Smooth muscle cell (in vitro differentiated cells): Measurements from ENCODE around the gene TEKTIP1. TPM values are rescaled to one million over a fixed set of nuclear protein-coding genes. Genes with fewer than 3 reads are reported as not detected.

Source experiments
- DNase-seq: peaks from one replicate; lab custom pipeline; 2025; ENCODE audit not compliant: unreplicated experiment; lab: John Stamatoyannopoulos, UW
- H2AFZ ChIP-seq: fragments of 200-600 bp; sonication (generic); 2 replicates; pipeline ENCODE4 v1.6.0; 2016; ENCODE audit warnings: antibody characterized with exemption, low read depth, mild to moderate bottlenecking
- H3F3A ChIP-seq: fragments of 200-600 bp; sonication (generic); 2 replicates; pipeline ENCODE4 v1.6.0; 2017; ENCODE audit warnings: antibody characterized with exemption, low read depth
- H3K27ac ChIP-seq: fragments of 200-600 bp; sonication (generic); 2 replicates; pipeline ENCODE4 v1.5.1; 2016; ENCODE audit warnings: low read depth, mild to moderate bottlenecking
- H3K27me3 ChIP-seq: fragments of 200-600 bp; sonication (generic); 2 replicates; pipeline ENCODE4 v1.6.1; 2016; ENCODE audit warnings: low read depth, mild to moderate bottlenecking
- H3K36me3 ChIP-seq: fragments of 200-600 bp; sonication (generic); 2 replicates; pipeline ENCODE4 v1.5.1; 2016; ENCODE audit warnings: low read depth
- H3K4me1 ChIP-seq: fragments of 200-600 bp; sonication (generic); 2 replicates; pipeline ENCODE4 v1.5.1; 2016; ENCODE audit warnings: low read depth
- H3K4me2 ChIP-seq: fragments of 200-600 bp; sonication (generic); 2 replicates; pipeline ENCODE4 v1.6.0; 2016; ENCODE audit warnings: mild to moderate bottlenecking
- H3K4me3 ChIP-seq: fragments of 200-600 bp; sonication (generic); 2 replicates; pipeline ENCODE4 v1.5.1; 2016; ENCODE audit warnings: mild to moderate bottlenecking
- H3K79me2 ChIP-seq: fragments of 200-600 bp; sonication (generic); 2 replicates; pipeline ENCODE4 v1.6.0; 2016; ENCODE audit warnings: low read depth, mild to moderate bottlenecking
- H3K9ac ChIP-seq: fragments of 200-600 bp; sonication (generic); 2 replicates; pipeline ENCODE4 v1.6.0; 2016; ENCODE audit warnings: low read depth
- H3K9me3 ChIP-seq: fragments of 200-600 bp; sonication (generic); replicated peaks from 2 replicates; pipeline ENCODE4 v1.5.1; 2016; ENCODE audit warnings: low read depth
- H4K20me1 ChIP-seq: fragments of 200-600 bp; sonication (generic); 2 replicates; pipeline ENCODE4 v1.6.0; 2016; ENCODE audit warnings: low read depth
- CTCF ChIP-seq: fragments of 200-600 bp; sonication (generic); IDR thresholded peaks from 2 replicates; pipeline ENCODE4 v1.5.1; 2017; ENCODE audit warnings: borderline replicate concordance, mild to moderate bottlenecking, antibody characterized with exemption; ENCODE audit not compliant: insufficient read depth, poor library complexity, severe bottlenecking
- WGBS: methylation state at CpG from one replicate; pipeline ENCODE4 v1.1.7; 2016; ENCODE audit warnings: low lambda C conversion rate; 5-methylcytosine and 5-hydroxymethylcytosine counted together
- polyA plus RNA-seq: library from polyadenylated mRNA; unstranded; fragments of >200 nt; fragmentation: Nextera tagmentation; extraction: Ambion mirVana; gene quantifications from 2 replicates; pipeline ENCODE4 v1.2.1, GENCODE V29; 2016
- total RNA-seq: library from RNA; depleted of rRNA; stranded (reverse); fragments of >200 nt; gene quantifications from 2 replicates; pipeline ENCODE4 v1.2.3, GENCODE V29; 2014

The TEKTIP1 gene
- total and polyA plus RNA-seq, 2 experiments from 2014 or later, result 0.62 TPM; not detected in 1

DNA sequence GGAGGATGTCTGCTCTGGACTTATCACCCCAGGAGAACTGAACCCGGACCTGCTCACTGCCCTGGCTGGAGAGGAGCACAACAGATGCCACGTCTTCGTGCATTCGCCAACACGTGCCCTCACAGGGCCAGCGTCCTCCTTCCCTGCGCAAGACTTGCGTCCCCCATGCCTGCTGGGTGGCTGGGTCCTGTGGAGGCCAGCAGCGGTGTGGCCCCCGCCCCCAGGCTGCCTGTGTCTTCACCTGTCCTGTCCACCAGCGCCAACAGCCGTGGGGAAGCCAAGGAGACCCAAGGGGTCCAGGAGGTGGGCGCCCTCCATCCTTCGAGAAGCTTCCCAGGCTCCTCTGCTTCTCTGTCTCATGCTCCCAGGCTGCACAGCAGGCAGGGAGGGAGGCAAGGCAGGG, 3.4 kb upstream of the TEKTIP1 start:
- no peaks in the 10 kb centered on the region for H3K27me3 ChIP-seq
- no peaks in the 10 kb centered on the region for H3F3A ChIP-seq
- H4K20me1 ChIP-seq, result peaks cover 23% of the 10 kb centered on the region
- no peak overlapping the region for H3K9ac ChIP-seq
- H3K27ac ChIP-seq, result no peak overlapping the region
- 97% methylated on average over 14 of the region's 14 CpGs for WGBS
- no peaks in the 10 kb centered on the region for H3K9me3 ChIP-seq
- DNase-seq, result no peak
- no peak overlapping the region for H3K4me2 ChIP-seq
- no peaks in the 10 kb centered on the region for H3K79me2 ChIP-seq
- H3K4me3 ChIP-seq, result no peak overlapping the region
- no peak overlapping the region for H2AFZ ChIP-seq
- no peak for TF ChIP-seq CTCF
- no peaks in the 10 kb centered on the region for H3K4me1 ChIP-seq
- H3K36me3 ChIP-seq, result no peaks in the 10 kb centered on the region

GRCh38 chr19:3535981-3536380, 3.0 kb upstream of the TEKTIP1 start:
- H3K27ac ChIP-seq, result no peak overlapping the region
- no peaks in the 10 kb centered on the region for H3K79me2 ChIP-seq
- no peaks in the 10 kb centered on the region for H3K36me3 ChIP-seq
- H3K4me1 ChIP-seq, result no peaks in the 10 kb centered on the region
- H4K20me1 ChIP-seq, result peaks cover 23% of the 10 kb centered on the region
- H2AFZ ChIP-seq, result no peak overlapping the region
- no peak for TF ChIP-seq CTCF
- no peaks in the 10 kb centered on the region for H3K9me3 ChIP-seq
- no peak overlapping the region for H3K4me2 ChIP-seq
- no peaks in the 10 kb centered on the region for H3F3A ChIP-seq
- H3K9ac ChIP-seq, result no peak overlapping the region
- no peak for DNase-seq
- H3K4me3 ChIP-seq, result no peak overlapping the region
- no peaks in the 10 kb centered on the region for H3K27me3 ChIP-seq
- 98% methylated on average over 7 of the region's 10 CpGs for WGBS

DNA sequence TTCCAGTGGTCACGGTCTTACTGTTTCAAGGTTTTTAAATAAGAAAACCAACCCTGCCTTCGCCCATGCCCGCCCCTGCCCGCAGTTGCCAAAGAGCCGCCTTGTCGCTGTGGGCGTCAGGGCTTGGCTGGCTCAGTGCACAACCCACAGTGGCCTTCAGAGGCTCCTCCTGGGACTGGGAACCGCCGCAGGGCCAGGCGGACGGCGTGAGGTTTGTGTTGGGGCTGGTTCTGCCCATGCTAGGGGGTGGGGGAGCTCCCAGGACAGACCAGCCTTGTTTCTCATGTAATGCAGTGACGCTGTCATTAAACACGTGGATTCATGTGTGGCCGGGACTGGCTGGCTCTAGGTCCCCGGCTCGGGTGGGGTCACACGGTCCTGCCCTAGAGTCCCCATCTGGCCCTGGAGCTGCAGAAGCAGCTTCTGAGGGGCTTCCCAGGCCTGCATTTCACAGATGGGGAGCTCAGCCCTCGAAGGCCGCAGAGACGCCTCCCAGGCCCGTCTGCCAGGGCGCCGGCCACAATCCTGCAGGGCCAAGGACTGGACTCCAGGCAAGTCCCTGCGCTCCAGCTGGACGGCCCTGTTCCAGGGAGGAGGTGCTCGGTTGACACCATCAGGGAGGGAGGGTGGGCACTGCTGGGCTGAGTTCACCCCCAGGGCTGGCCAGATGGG, 2.4 kb upstream of the TEKTIP1 start:
- no peak overlapping the region for H3K4me3 ChIP-seq
- no peaks in the 10 kb centered on the region for H3F3A ChIP-seq
- H3K27ac ChIP-seq, result no peak overlapping the region
- TF ChIP-seq CTCF, result no peak
- no peak overlapping the region for H2AFZ ChIP-seq
- peaks cover 23% of the 10 kb centered on the region for H4K20me1 ChIP-seq
- WGBS, result 93% methylated on average over 27 of the region's 27 CpGs
- H3K9me3 ChIP-seq, result no peaks in the 10 kb centered on the region
- no peak overlapping the region for H3K4me2 ChIP-seq
- H3K27me3 ChIP-seq, result no peaks in the 10 kb centered on the region
- DNase-seq, result no peak
- no peak overlapping the region for H3K9ac ChIP-seq
- H3K79me2 ChIP-seq, result no peaks in the 10 kb centered on the region
- no peaks in the 10 kb centered on the region for H3K36me3 ChIP-seq
- H3K4me1 ChIP-seq, result no peaks in the 10 kb centered on the region

DNA sequence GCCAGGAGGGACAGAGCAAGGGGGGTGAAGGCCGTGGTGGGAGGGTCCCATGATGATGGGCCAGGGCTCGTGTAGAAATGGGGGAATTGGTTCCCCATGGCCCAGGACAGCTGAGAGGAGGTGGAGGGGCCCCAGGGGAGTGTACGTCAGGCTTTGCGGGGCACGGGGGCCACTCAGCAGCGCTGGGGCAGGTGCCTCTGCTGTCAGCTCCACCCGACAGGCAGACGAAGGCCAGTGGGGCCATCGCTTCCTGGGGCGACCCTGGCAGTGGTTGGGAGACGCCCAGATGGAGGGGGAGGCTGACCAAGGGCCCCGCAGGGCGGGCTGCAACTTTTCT, 1.9 kb upstream of the TEKTIP1 start:
- WGBS, result 95% methylated on average over 9 of the region's 13 CpGs
- Histone ChIP-seq H3K9ac (no peak overlapping the region), H3K4me1 (no peaks in the 10 kb centered on the region), H3K4me2 (no peak overlapping the region), H3F3A (peaks cover 5% of the 10 kb centered on the region), H3K9me3 (no peaks in the 10 kb centered on the region), H3K4me3 (no peak overlapping the region), H3K27me3 (no peaks in the 10 kb centered on the region), H4K20me1 (peaks cover 23% of the 10 kb centered on the region), H3K27ac (no peak overlapping the region), H3K36me3 (no peaks in the 10 kb centered on the region), H3K79me2 (no peaks in the 10 kb centered on the region), H2AFZ (no peak overlapping the region)
- no peak for TF ChIP-seq CTCF
- no peak for DNase-seq
